Activated CD4-positive, alpha-beta T cell treated with anti-CD3 and anti-CD28 coated beads, Interleukin-2, amount 10 ng/mL, durations not matched to agents 7 days and 5 days (primary cell): Measurements from ENCODE around the gene ST6GALNAC2. TPM values are rescaled to one million over a fixed set of nuclear protein-coding genes. Genes with fewer than 3 reads are reported as not detected.
A peak's percentile ranks its signal among the peaks of the same experiment; 100 is the strongest.

ENCODE experiments used
- CTCF ChIA-PET: fragments of 350-600 bp; sonication (Branson Sonifier 250); formaldehyde crosslinking; loops from one replicate; lab custom pipeline; 2021; ENCODE audit warnings: antibody characterized with exemption; lab: Charles Lee
- POLR2A ChIA-PET: fragments of 350-600 bp; sonication (Branson Sonifier 250); formaldehyde crosslinking; loops from one replicate; lab custom pipeline; 2021; ENCODE audit warnings: antibody characterized with exemption; lab: Charles Lee
- DNase-seq: peaks from one replicate; pipeline ENCODE4 v3.0.0-alpha.2; 2020
- H3K27ac Mint-ChIP-seq: one replicate; pipeline ENCODE4 v1.8.0; 2021; ENCODE audit warnings: mild to moderate bottlenecking, moderate library complexity, mixed read lengths
- H3K27me3 Mint-ChIP-seq: one replicate; pipeline ENCODE4 v1.8.0; 2021; ENCODE audit warnings: mixed read lengths
- H3K36me3 Mint-ChIP-seq: one replicate; pipeline ENCODE4 v1.8.0; 2021; ENCODE audit warnings: low read depth, mixed read lengths
- H3K4me1 Mint-ChIP-seq: one replicate; pipeline ENCODE4 v1.8.0; 2021; ENCODE audit warnings: mixed read lengths
- H3K4me3 Mint-ChIP-seq: one replicate; pipeline ENCODE4 v1.8.0; 2021; ENCODE audit warnings: mild to moderate bottlenecking, moderate library complexity, mixed read lengths
- H3K9me3 Mint-ChIP-seq: one replicate; pipeline ENCODE4 v1.8.0; 2021; ENCODE audit warnings: mixed read lengths
- total RNA-seq, 2 experiments: library from RNA; stranded (reverse); gene quantifications; one replicate each; pipeline ENCODE4 v1.2.3, GENCODE V29; 2021

ST6GALNAC2 gene
- total RNA-seq, 2 experiments from 2014 or later, result not detected

GRCh38 chr17:76558198-76559095 lies 27.2 kb downstream of the ST6GALNAC2 start:
- POLR2A ChIA-PET, result no interaction called here
- Mint-ChIP-seq H3K4me1 (peaks cover 61% of the 10 kb centered on the region), H3K4me3 (peak overlapping the region; percentile 89), H3K27ac (peak overlapping the region; percentile 94), H3K36me3 (peaks cover 45% of the 10 kb centered on the region), H3K27me3 (no peaks in the 10 kb centered on the region), H3K9me3 (no peaks in the 10 kb centered on the region)
- DNase-seq, result peak; percentile 33
- CTCF ChIA-PET, result interaction anchor here (0.6 to 3.5 kb wide), 16 partner anchors 9 to 150 kb away, joined by 3 to 22 read pairs (median 4); partner anchors contain the start of gene ST6GALNAC1

- ChIA-PET CTCF (interaction anchor here (0.5 to 3.5 kb wide), 23 partner anchors 8 to 156 kb away, joined by 3 to 22 read pairs (median 4); partner anchors contain the start of gene ST6GALNAC1), POLR2A (no interaction called here)
- peak; percentile 96 for DNase-seq
- Mint-ChIP-seq H3K4me3 (peak overlapping the region; percentile 89), H3K9me3 (no peaks in the 10 kb centered on the region), H3K36me3 (peaks cover 39% of the 10 kb centered on the region), H3K27ac (peak overlapping the region; percentile 94), H3K4me1 (peaks cover 52% of the 10 kb centered on the region), H3K27me3 (no peaks in the 10 kb centered on the region)
These were observed 28.1 kb downstream of the ST6GALNAC2 start for GRCh38 chr17:76557368-76558197.

GRCh38 chr17:76556765-76557367 lies 28.8 kb downstream of the ST6GALNAC2 start:
- Mint-ChIP-seq H3K27me3 (no peaks in the 10 kb centered on the region), H3K36me3 (peaks cover 36% of the 10 kb centered on the region), H3K27ac (peak overlapping the region; percentile 94), H3K4me3 (peak overlapping the region; percentile 89), H3K9me3 (no peaks in the 10 kb centered on the region), H3K4me1 (peaks cover 50% of the 10 kb centered on the region)
- ChIA-PET CTCF (interaction anchor here (0.5 to 3.7 kb wide), 19 partner anchors 10 to 155 kb away, joined by 3 to 22 read pairs (median 5); partner anchors contain the start of gene ST6GALNAC1), POLR2A (no interaction called here)
- no peak for DNase-seq

- CTCF ChIA-PET, result interaction anchor here (0.8 to 3.7 kb wide), 3 partner anchors 14 to 128 kb away, joined by 3 to 12 read pairs (median 4); partner anchors contain the start of gene PRCD
- Mint-ChIP-seq H3K27ac (no peak overlapping the region), H3K9me3 (no peaks in the 10 kb centered on the region), H3K4me1 (peaks cover 34% of the 10 kb centered on the region), H3K27me3 (no peaks in the 10 kb centered on the region), H3K36me3 (peaks cover 13% of the 10 kb centered on the region), H3K4me3 (no peak overlapping the region)
- no peak for DNase-seq
- POLR2A ChIA-PET, result no interaction called here
These were observed 31.5 kb downstream of the ST6GALNAC2 start for GRCh38 chr17:76554131-76554530.

- ChIA-PET CTCF (interaction anchor here (0.8 to 3.7 kb wide), 3 partner anchors 13 to 128 kb away, joined by 3 to 12 read pairs (median 4); partner anchors contain the start of gene PRCD), POLR2A (no interaction called here)
- DNase-seq, result no peak
- no peak overlapping the region for H3K27ac Mint-ChIP-seq
- peaks cover 27% of the 10 kb centered on the region for H3K4me1 Mint-ChIP-seq
- peaks cover 6% of the 10 kb centered on the region for H3K36me3 Mint-ChIP-seq
- no peaks in the 10 kb centered on the region for H3K27me3 Mint-ChIP-seq
- H3K9me3 Mint-ChIP-seq, result no peaks in the 10 kb centered on the region
- H3K4me3 Mint-ChIP-seq, result no peak overlapping the region
These were observed 32.3 kb downstream of the ST6GALNAC2 start for GRCh38 chr17:76553178-76553908.

- DNase-seq, result no peak
- H3K36me3 Mint-ChIP-seq, result peaks cover 6% of the 10 kb centered on the region
- H3K9me3 Mint-ChIP-seq, result no peaks in the 10 kb centered on the region
- H3K4me3 Mint-ChIP-seq, result no peak overlapping the region
- CTCF ChIA-PET, result interaction anchor here (0.6 to 1.5 kb wide), 3 partner anchors 8 to 73 kb away, joined by 3 to 5 read pairs (median 4); no protein-coding TSS in a partner anchor
- H3K27ac Mint-ChIP-seq, result no peak overlapping the region
- peaks cover 20% of the 10 kb centered on the region for H3K4me1 Mint-ChIP-seq
- no peaks in the 10 kb centered on the region for H3K27me3 Mint-ChIP-seq
- POLR2A ChIA-PET, result no interaction called here
These were observed 34.0 kb downstream of the ST6GALNAC2 start for GRCh38 chr17:76551685-76552084.

- no peaks in the 10 kb centered on the region for H3K9me3 Mint-ChIP-seq
- H3K4me1 Mint-ChIP-seq, result peaks cover 16% of the 10 kb centered on the region
- peaks cover 6% of the 10 kb centered on the region for H3K36me3 Mint-ChIP-seq
- CTCF ChIA-PET, result interaction anchor here (0.6 to 1.5 kb wide), 4 partner anchors 7 to 261 kb away, joined by 3 to 5 read pairs (median 4); no protein-coding TSS in a partner anchor
- no peak overlapping the region for H3K4me3 Mint-ChIP-seq
- no peak for DNase-seq
- POLR2A ChIA-PET, result no interaction called here
- H3K27ac Mint-ChIP-seq, result no peak overlapping the region
- no peaks in the 10 kb centered on the region for H3K27me3 Mint-ChIP-seq
These were observed 34.7 kb downstream of the ST6GALNAC2 start for GRCh38 chr17:76550712-76551615.

- H3K27ac Mint-ChIP-seq, result no peak overlapping the region
- peaks cover 10% of the 10 kb centered on the region for H3K4me1 Mint-ChIP-seq
- CTCF ChIA-PET, result interaction anchor here (0.6 to 1.1 kb wide), 3 partner anchors 9 to 539 kb away, joined by 3 to 7 read pairs (median 4); no protein-coding TSS in a partner anchor
- DNase-seq, result no peak
- peaks cover 5% of the 10 kb centered on the region for H3K27me3 Mint-ChIP-seq
- H3K9me3 Mint-ChIP-seq, result no peaks in the 10 kb centered on the region
- H3K4me3 Mint-ChIP-seq, result no peak overlapping the region
- H3K36me3 Mint-ChIP-seq, result peaks cover 2% of the 10 kb centered on the region
- POLR2A ChIA-PET, result no interaction called here
These were observed 36.1 kb downstream of the ST6GALNAC2 start for GRCh38 chr17:76549539-76549938.

GRCh38 chr17:76549215-76549518 lies 36.5 kb downstream of the ST6GALNAC2 start:
- DNase-seq, result no peak
- Mint-ChIP-seq H3K36me3 (peaks cover 2% of the 10 kb centered on the region), H3K9me3 (no peaks in the 10 kb centered on the region), H3K4me3 (no peak overlapping the region), H3K27me3 (peaks cover 5% of the 10 kb centered on the region), H3K27ac (no peak overlapping the region), H3K4me1 (peaks cover 9% of the 10 kb centered on the region)
- ChIA-PET CTCF (interaction anchor here (1.0 to 1.1 kb wide), 2 partner anchors 9 to 26 kb away, joined by 3 to 4 read pairs; no protein-coding TSS in a partner anchor), POLR2A (no interaction called here)

GRCh38 chr17:76548378-76549214 lies 37.1 kb downstream of the ST6GALNAC2 start:
- CTCF ChIA-PET, result interaction anchor here (1.1 kb wide), 1 partner anchor 26 kb away, joined by 4 read pairs; no protein-coding TSS in a partner anchor
- H3K4me1 Mint-ChIP-seq, result peaks cover 12% of the 10 kb centered on the region
- no peak overlapping the region for H3K4me3 Mint-ChIP-seq
- peaks cover 2% of the 10 kb centered on the region for H3K36me3 Mint-ChIP-seq
- peaks cover 9% of the 10 kb centered on the region for H3K27me3 Mint-ChIP-seq
- H3K9me3 Mint-ChIP-seq, result no peaks in the 10 kb centered on the region
- POLR2A ChIA-PET, result no interaction called here
- DNase-seq, result no peak
- no peak overlapping the region for H3K27ac Mint-ChIP-seq
